ENCODE data around the gene TSHZ2.

TSHZ2 gene

GRCh38 chr20:53179749-53180148 lies 207.6 kb downstream of the TSHZ2 start:
- no peak for TF ChIP-seq GATA3 (IDR thresholded peaks at IDR 0.05; ENCODE audit: low read depth, low read length)
- no peak for TF ChIP-seq GATA2 (IDR thresholded peaks at IDR 0.05; ENCODE audit: low read depth, low read length)

GRCh38 chr20:53180928-53181362 lies 208.8 kb downstream of the TSHZ2 start:
- TF ChIP-seq GATA2 (IDR thresholded peaks at IDR 0.05; ENCODE audit: low read depth, low read length) (no peak), GATA3 (IDR thresholded peaks at IDR 0.05; ENCODE audit: low read depth, low read length) (no peak)

GRCh38 chr20:53181866-53182376 lies 209.8 kb downstream of the TSHZ2 start:
- TF ChIP-seq GATA2 (IDR thresholded peaks at IDR 0.05; ENCODE audit: low read depth, low read length) = no peak
- no peak for TF ChIP-seq GATA3 (IDR thresholded peaks at IDR 0.05; ENCODE audit: low read depth, low read length)

GRCh38 chr20:53183181-53183580 lies 211.0 kb downstream of the TSHZ2 start:
- no peak for TF ChIP-seq GATA3 (IDR thresholded peaks at IDR 0.05; ENCODE audit: low read depth, low read length)
- TF ChIP-seq GATA2 (IDR thresholded peaks at IDR 0.05; ENCODE audit: low read depth, low read length) = no peak

- TF ChIP-seq GATA2 (IDR thresholded peaks at IDR 0.05; ENCODE audit: low read depth, low read length) = no peak
- TF ChIP-seq GATA3 (IDR thresholded peaks at IDR 0.05; ENCODE audit: low read depth, low read length) = no peak
These were observed 214.5 kb downstream of the TSHZ2 start for GRCh38 chr20:53186635-53187034.

- no peak for TF ChIP-seq GATA2 (IDR thresholded peaks at IDR 0.05; ENCODE audit: low read depth, low read length)
- TF ChIP-seq GATA3 (IDR thresholded peaks at IDR 0.05; ENCODE audit: low read depth, low read length) = no peak
These were observed 215.4 kb downstream of the TSHZ2 start for GRCh38 chr20:53187392-53188068.

- TF ChIP-seq GATA3 (IDR thresholded peaks at IDR 0.05; ENCODE audit: low read depth, low read length) = no peak
- TF ChIP-seq GATA2 (IDR thresholded peaks at IDR 0.05; ENCODE audit: low read depth, low read length) = no peak
These were observed 218.1 kb downstream of the TSHZ2 start for GRCh38 chr20:53190225-53190624.

GRCh38 chr20:53191957-53192356 lies 219.8 kb downstream of the TSHZ2 start:
- TF ChIP-seq GATA2 (IDR thresholded peaks at IDR 0.05; ENCODE audit: low read depth, low read length) = no peak
- no peak for TF ChIP-seq GATA3 (IDR thresholded peaks at IDR 0.05; ENCODE audit: low read depth, low read length)

- TF ChIP-seq GATA2 (IDR thresholded peaks at IDR 0.05; ENCODE audit: low read depth, low read length) = no peak
- no peak for TF ChIP-seq GATA3 (IDR thresholded peaks at IDR 0.05; ENCODE audit: low read depth, low read length)
These were observed 222.4 kb downstream of the TSHZ2 start for GRCh38 chr20:53194306-53195290.

GRCh38 chr20:53195876-53196610 lies 223.9 kb downstream of the TSHZ2 start:
- TF ChIP-seq GATA2 (IDR thresholded peaks at IDR 0.05; ENCODE audit: low read depth, low read length) = no peak
- no peak for TF ChIP-seq GATA3 (IDR thresholded peaks at IDR 0.05; ENCODE audit: low read depth, low read length)

- no peak for TF ChIP-seq GATA3 (IDR thresholded peaks at IDR 0.05; ENCODE audit: low read depth, low read length)
- no peak for TF ChIP-seq GATA2 (IDR thresholded peaks at IDR 0.05; ENCODE audit: low read depth, low read length)
These were observed 229.4 kb downstream of the TSHZ2 start for GRCh38 chr20:53201588-53201987.

- no peak for TF ChIP-seq GATA2 (IDR thresholded peaks at IDR 0.05; ENCODE audit: low read depth, low read length)
- no peak for TF ChIP-seq GATA3 (IDR thresholded peaks at IDR 0.05; ENCODE audit: low read depth, low read length)
These were observed 230.6 kb downstream of the TSHZ2 start for GRCh38 chr20:53202777-53203176.

- TF ChIP-seq GATA2 (IDR thresholded peaks at IDR 0.05; ENCODE audit: low read depth, low read length) = no peak
- no peak for TF ChIP-seq GATA3 (IDR thresholded peaks at IDR 0.05; ENCODE audit: low read depth, low read length)
These were observed 232.9 kb downstream of the TSHZ2 start for GRCh38 chr20:53205046-53205445.
